ENCODE measurements around the gene SORCS1.
"Not testable (repeated sequence)": the region's sequence is repeated elsewhere in the genome, so short reads cannot be mapped to it uniquely, and the experiment has no call there.

SORCS1 gene

DNA sequence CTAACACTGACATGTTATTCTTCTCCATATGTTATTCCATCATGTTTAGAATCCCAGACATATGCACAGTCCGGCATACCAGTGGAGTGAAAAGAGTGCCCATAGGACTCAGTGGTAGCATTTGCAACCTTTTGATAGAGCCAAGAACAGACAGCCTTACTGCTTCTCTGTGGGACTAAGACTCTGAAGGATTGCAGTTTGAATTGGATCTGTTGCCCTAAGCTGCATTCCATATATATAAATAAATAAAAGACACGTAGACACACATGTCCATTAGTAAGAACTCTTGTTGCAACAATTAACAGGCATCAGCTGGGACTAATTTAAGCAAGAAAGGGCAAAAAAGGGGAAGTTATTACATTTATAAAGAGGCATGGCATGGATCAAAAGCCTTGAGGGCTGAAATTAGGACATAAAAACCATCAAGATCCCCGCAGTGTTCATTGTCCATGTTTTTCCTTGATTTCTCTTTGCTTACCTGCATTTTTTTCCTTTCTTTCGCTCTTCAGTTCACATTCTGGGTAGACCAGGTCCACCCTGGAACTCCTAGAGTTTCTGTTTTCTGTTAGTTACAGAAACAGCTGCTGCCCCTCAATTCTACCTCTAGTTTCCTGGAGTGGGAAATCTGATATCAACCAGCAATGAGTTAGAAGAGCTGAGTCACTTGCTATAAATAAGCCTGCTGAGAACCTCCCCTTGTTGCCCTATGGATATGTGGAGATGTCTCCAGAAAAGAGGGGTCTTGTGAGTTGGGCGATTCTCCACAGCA, 132.4 kb downstream of the SORCS1 start:
- H3F3A ChIP-seq (ENCODE audit: insufficient read depth, low read length), result no peaks in the 10 kb centered on the region
- no peaks in the 10 kb centered on the region for H3K4me1 ChIP-seq (ENCODE audit: low read length)
- no peaks in the 10 kb centered on the region for H3K36me3 ChIP-seq (replicated peaks; ENCODE audit: insufficient read depth, low read length)
- H3K27me3 ChIP-seq (replicated peaks; ENCODE audit: insufficient read depth, low read length), result no peaks in the 10 kb centered on the region
- no peak overlapping the region for H3K4me2 ChIP-seq (ENCODE audit: low read depth, low read length)
- H3K9me3 ChIP-seq (replicated peaks; ENCODE audit: insufficient read depth, low read length), result no peaks in the 10 kb centered on the region
- H2AFZ ChIP-seq (ENCODE audit: low read length), result no peak overlapping the region
- H4K20me1 ChIP-seq (ENCODE audit: insufficient read depth, low read length), result no peaks in the 10 kb centered on the region
- no peaks in the 10 kb centered on the region for H3K9me2 ChIP-seq (replicated peaks; ENCODE audit: insufficient read depth, low read length)
- H3K27ac ChIP-seq (ENCODE audit: low read length), result no peak overlapping the region
- no peak overlapping the region for H3K4me3 ChIP-seq (ENCODE audit: low read length)
- DNase-seq, result no peak
- H3K79me2 ChIP-seq (ENCODE audit: low read length), result no peaks in the 10 kb centered on the region
- no peak overlapping the region for H3K9ac ChIP-seq (ENCODE audit: low read length)
- no peak for TF ChIP-seq EZH2phosphoT487 (IDR thresholded peaks at IDR 0.05; ENCODE audit: low read length)
- no peak for TF ChIP-seq CTCF (IDR thresholded peaks at IDR 0.05; ENCODE audit: low read length)
- TF ChIP-seq EZH2 (optimal IDR thresholded peaks at IDR 0.05; ENCODE audit: low read depth, low read length), result no peak

DNA sequence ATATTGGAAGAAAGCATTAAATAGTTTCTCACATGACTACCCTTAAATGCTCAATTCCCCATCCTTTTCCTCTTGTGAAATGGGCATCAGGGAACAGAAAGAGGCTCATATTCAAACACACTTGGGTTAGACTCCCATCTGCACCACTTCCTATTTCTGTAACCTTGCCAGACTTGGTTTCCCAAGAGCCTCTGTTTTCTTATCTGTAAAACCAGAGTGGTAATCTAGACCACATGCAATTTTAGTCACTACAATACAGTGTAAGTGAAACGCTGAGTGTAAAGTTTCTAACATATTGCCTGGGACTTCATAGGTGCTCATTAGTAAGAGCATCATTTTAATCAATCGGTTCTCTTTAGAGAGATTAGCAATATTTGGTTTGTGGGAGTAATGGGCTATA, 136.3 kb downstream of the SORCS1 start:
- Histone ChIP-seq H3K27ac (ENCODE audit: low read length) (no peak overlapping the region), H3K36me3 (replicated peaks; ENCODE audit: insufficient read depth, low read length) (no peaks in the 10 kb centered on the region), H3K4me2 (ENCODE audit: low read depth, low read length) (no peak overlapping the region), H3K9me3 (replicated peaks; ENCODE audit: insufficient read depth, low read length) (no peaks in the 10 kb centered on the region), H3K27me3 (replicated peaks; ENCODE audit: insufficient read depth, low read length) (no peaks in the 10 kb centered on the region), H2AFZ (ENCODE audit: low read length) (no peak overlapping the region), H3K9ac (ENCODE audit: low read length) (no peak overlapping the region), H3K9me2 (replicated peaks; ENCODE audit: insufficient read depth, low read length) (no peaks in the 10 kb centered on the region), H3F3A (ENCODE audit: insufficient read depth, low read length) (no peaks in the 10 kb centered on the region), H3K4me1 (ENCODE audit: low read length) (no peaks in the 10 kb centered on the region), H3K4me3 (ENCODE audit: low read length) (no peak overlapping the region), H4K20me1 (ENCODE audit: insufficient read depth, low read length) (no peaks in the 10 kb centered on the region), H3K79me2 (ENCODE audit: low read length) (no peaks in the 10 kb centered on the region)
- TF ChIP-seq EZH2 (optimal IDR thresholded peaks at IDR 0.05; ENCODE audit: low read depth, low read length) (no peak), CTCF (IDR thresholded peaks at IDR 0.05; ENCODE audit: low read length) (no peak), EZH2phosphoT487 (IDR thresholded peaks at IDR 0.05; ENCODE audit: low read length) (no peak)
- no peak for DNase-seq

GRCh38 chr10:107025676-107026075, 138.8 kb downstream of the SORCS1 start:
- H3K36me3 ChIP-seq (replicated peaks; ENCODE audit: insufficient read depth, low read length), result no peaks in the 10 kb centered on the region
- no peak for TF ChIP-seq EZH2phosphoT487 (IDR thresholded peaks at IDR 0.05; ENCODE audit: low read length)
- TF ChIP-seq EZH2 (optimal IDR thresholded peaks at IDR 0.05; ENCODE audit: low read depth, low read length), result no peak
- no peak for TF ChIP-seq CTCF (IDR thresholded peaks at IDR 0.05; ENCODE audit: low read length)
- H4K20me1 ChIP-seq (ENCODE audit: insufficient read depth, low read length), result no peaks in the 10 kb centered on the region
- no peak overlapping the region for H3K9ac ChIP-seq (ENCODE audit: low read length)
- no peak overlapping the region for H3K4me2 ChIP-seq (ENCODE audit: low read depth, low read length)
- no peaks in the 10 kb centered on the region for H3K9me3 ChIP-seq (replicated peaks; ENCODE audit: insufficient read depth, low read length)
- H2AFZ ChIP-seq (ENCODE audit: low read length), result no peak overlapping the region
- no peak overlapping the region for H3K4me3 ChIP-seq (ENCODE audit: low read length)
- H3K27ac ChIP-seq (ENCODE audit: low read length), result no peak overlapping the region
- no peaks in the 10 kb centered on the region for H3K9me2 ChIP-seq (replicated peaks; ENCODE audit: insufficient read depth, low read length)
- no peaks in the 10 kb centered on the region for H3K27me3 ChIP-seq (replicated peaks; ENCODE audit: insufficient read depth, low read length)
- no peaks in the 10 kb centered on the region for H3F3A ChIP-seq (ENCODE audit: insufficient read depth, low read length)
- no peaks in the 10 kb centered on the region for H3K79me2 ChIP-seq (ENCODE audit: low read length)
- DNase-seq, result no peak
- H3K4me1 ChIP-seq (ENCODE audit: low read length), result no peaks in the 10 kb centered on the region

GRCh38 chr10:107024033-107024432, 140.5 kb downstream of the SORCS1 start:
- not testable (repeated sequence) for H3K4me3 ChIP-seq (ENCODE audit: low read length); H3K4me2 ChIP-seq (ENCODE audit: low read depth, low read length); H3K36me3 ChIP-seq (replicated peaks; ENCODE audit: insufficient read depth, low read length); H3K9ac ChIP-seq (ENCODE audit: low read length); H3K9me2 ChIP-seq (replicated peaks; ENCODE audit: insufficient read depth, low read length); H3K4me1 ChIP-seq (ENCODE audit: low read length); H4K20me1 ChIP-seq (ENCODE audit: insufficient read depth, low read length); DNase-seq; H2AFZ ChIP-seq (ENCODE audit: low read length); H3K79me2 ChIP-seq (ENCODE audit: low read length); H3K9me3 ChIP-seq (replicated peaks; ENCODE audit: insufficient read depth, low read length); H3K27me3 ChIP-seq (replicated peaks; ENCODE audit: insufficient read depth, low read length); H3F3A ChIP-seq (ENCODE audit: insufficient read depth, low read length); H3K27ac ChIP-seq (ENCODE audit: low read length)
